Fibroblast of lung (primary cell): ENCODE data around the gene CCR5. TPM values are rescaled to one million over a fixed set of nuclear protein-coding genes. Genes with fewer than 3 reads are reported as not detected.

ENCODE experiments used
- DNase-seq, 2 donors: peaks; one replicate each; pipeline versions ENCODE4 v3.0.0 to v3.0.0-alpha.2; 2010; ENCODE audit warnings: low read depth in 2 of 2
- H2AFZ ChIP-seq: 2 replicates; pipeline ENCODE4 v1.5.1; 2012; ENCODE audit warnings: low read length, control low read depth, inconsistent platforms
- H3K27ac ChIP-seq: 2 replicates; pipeline ENCODE4 v1.5.1; 2011; ENCODE audit warnings: low read length, control low read depth; ENCODE audit not compliant: insufficient read depth
- H3K27me3 ChIP-seq: 2 replicates; pipeline ENCODE4 v1.5.1; 2011; ENCODE audit warnings: mild to moderate bottlenecking, low read length; ENCODE audit not compliant: control insufficient read depth, insufficient read depth
- H3K36me3 ChIP-seq: 2 replicates; pipeline ENCODE4 v1.5.1; 2011; ENCODE audit warnings: low read length; ENCODE audit not compliant: control insufficient read depth, insufficient read depth
- H3K4me1 ChIP-seq: 2 replicates; pipeline ENCODE4 v1.5.1; 2011; ENCODE audit warnings: low read length; ENCODE audit not compliant: control insufficient read depth, insufficient read depth; ENCODE audit errors: extremely low read depth
- H3K4me2 ChIP-seq: 2 replicates; pipeline ENCODE4 v1.5.1; 2011; ENCODE audit warnings: low read length, control low read depth; ENCODE audit not compliant: insufficient read depth; ENCODE audit errors: extremely low read depth
- H3K4me3 ChIP-seq, 4 experiments: fragments of 200-600 bp in 1 of 4; sonication (generic) in 1 of 4; replicated peaks in 1 of 4; 2 replicates each; pipeline ENCODE4 v1.5.1; 2011 to 2016; ENCODE audit warnings: low read length in 4 of 4, low read depth in 3 of 4, mild to moderate bottlenecking in 3 of 4, control low read depth in 2 of 4, inconsistent platforms in 1 of 4, mixed read lengths in 1 of 4; ENCODE audit not compliant: insufficient read depth in 1 of 4; ENCODE audit errors: control extremely low read depth in 1 of 4
- H3K79me2 ChIP-seq: 2 replicates; pipeline ENCODE4 v1.5.1; 2012; ENCODE audit warnings: mild to moderate bottlenecking, low read length, inconsistent platforms; ENCODE audit not compliant: control insufficient read depth, insufficient read depth
- H3K9ac ChIP-seq: 2 replicates; pipeline ENCODE4 v1.5.1; 2011; ENCODE audit warnings: mild to moderate bottlenecking, low read length, control low read depth; ENCODE audit not compliant: insufficient read depth
- H3K9me3 ChIP-seq: 2 replicates; pipeline ENCODE4 v1.5.1; 2012; ENCODE audit warnings: low read depth, low read length; ENCODE audit not compliant: control insufficient read depth, insufficient read depth
- H4K20me1 ChIP-seq: 2 replicates; pipeline ENCODE4 v1.5.1; 2011; ENCODE audit warnings: low read length; ENCODE audit not compliant: control insufficient read depth, insufficient read depth; ENCODE audit errors: extremely low read depth
- EZH2 ChIP-seq: IDR thresholded peaks from 2 replicates; pipeline ENCODE4 v1.5.1; 2012; ENCODE audit warnings: low read length, control low read depth, mild to moderate bottlenecking; ENCODE audit errors: missing control alignments
- polyA plus RNA-seq, 2 donors: library from polyadenylated mRNA; depleted of rRNA in 1 of 2; stranded (reverse) in 1 of 2; unstranded in 1 of 2; fragments of >200 nt; gene quantifications; 2 replicates each; pipeline ENCODE4 v1.2.1, GENCODE V29; 2011 to 2012; ENCODE audit warnings: missing spikeins in 1 of 2
- total RNA-seq: library from RNA; depleted of rRNA; stranded (reverse); fragments of >200 nt; gene quantifications from 2 replicates; pipeline ENCODE4 v1.2.1, GENCODE V29; 2014
- TF ChIP-seq, protein P1 (sequence below), 2 donors: IDR thresholded peaks in 1 of 2; conservative IDR thresholded peaks in 1 of 2; 1 replicate in 1 of 2; 2 replicates in 1 of 2; pipeline ENCODE4 v1.5.1; 2011 to 2012; ENCODE audit warnings: low read length in 2 of 2, control low read depth in 1 of 2, inconsistent platforms in 1 of 2, low read depth in 1 of 2, mild to moderate bottlenecking in 1 of 2

Gene CCR5
- total and polyA plus RNA-seq, 2 donors (not counting 1 experiment from before 2014, with no cell fraction given), result under 0.01 to 0.15 TPM

DNA sequence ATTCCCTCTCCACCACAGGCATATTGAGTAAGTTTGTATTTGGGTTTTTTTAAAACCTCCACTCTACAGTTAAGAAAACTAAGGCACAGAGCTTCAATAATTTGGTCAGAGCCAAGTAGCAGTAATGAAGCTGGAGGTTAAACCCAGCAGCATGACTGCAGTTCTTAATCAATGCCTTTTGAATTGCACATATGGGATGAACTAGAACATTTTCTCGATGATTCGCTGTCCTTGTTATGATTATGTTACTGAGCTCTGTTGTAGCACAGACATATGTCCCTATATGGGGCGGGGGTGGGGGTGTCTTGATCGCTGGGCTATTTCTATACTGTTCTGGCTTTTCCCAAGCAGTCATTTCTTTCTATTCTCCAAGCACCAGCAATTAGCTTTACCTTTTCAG lies 1.6 kb upstream of the CCR5 start:
- DNase-seq, result no peak
- no peaks in the 10 kb centered on the region for H3K36me3 ChIP-seq
- peaks cover 10% of the 10 kb centered on the region for H3K27me3 ChIP-seq
- H3K9me3 ChIP-seq, result no peaks in the 10 kb centered on the region
- H3K27ac ChIP-seq, result no peak overlapping the region
- H3K79me2 ChIP-seq, result no peaks in the 10 kb centered on the region
- H3K4me1 ChIP-seq, result no peaks in the 10 kb centered on the region
- H3K4me3 ChIP-seq, result no peak overlapping the region
- H3K9ac ChIP-seq, result no peak overlapping the region
- H2AFZ ChIP-seq, result no peak overlapping the region
- TF ChIP-seq, protein P1, sequence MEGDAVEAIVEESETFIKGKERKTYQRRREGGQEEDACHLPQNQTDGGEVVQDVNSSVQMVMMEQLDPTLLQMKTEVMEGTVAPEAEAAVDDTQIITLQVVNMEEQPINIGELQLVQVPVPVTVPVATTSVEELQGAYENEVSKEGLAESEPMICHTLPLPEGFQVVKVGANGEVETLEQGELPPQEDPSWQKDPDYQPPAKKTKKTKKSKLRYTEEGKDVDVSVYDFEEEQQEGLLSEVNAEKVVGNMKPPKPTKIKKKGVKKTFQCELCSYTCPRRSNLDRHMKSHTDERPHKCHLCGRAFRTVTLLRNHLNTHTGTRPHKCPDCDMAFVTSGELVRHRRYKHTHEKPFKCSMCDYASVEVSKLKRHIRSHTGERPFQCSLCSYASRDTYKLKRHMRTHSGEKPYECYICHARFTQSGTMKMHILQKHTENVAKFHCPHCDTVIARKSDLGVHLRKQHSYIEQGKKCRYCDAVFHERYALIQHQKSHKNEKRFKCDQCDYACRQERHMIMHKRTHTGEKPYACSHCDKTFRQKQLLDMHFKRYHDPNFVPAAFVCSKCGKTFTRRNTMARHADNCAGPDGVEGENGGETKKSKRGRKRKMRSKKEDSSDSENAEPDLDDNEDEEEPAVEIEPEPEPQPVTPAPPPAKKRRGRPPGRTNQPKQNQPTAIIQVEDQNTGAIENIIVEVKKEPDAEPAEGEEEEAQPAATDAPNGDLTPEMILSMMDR (conservative IDR thresholded peaks at IDR 0.05 in 1 of 2, IDR thresholded peaks at IDR 0.05 in 1 of 2; ENCODE audit: low read depth in 1 of 2, low read length in 2 of 2), result no peak
- TF ChIP-seq EZH2, result no peak
- no peaks in the 10 kb centered on the region for H4K20me1 ChIP-seq
- no peak overlapping the region for H3K4me2 ChIP-seq

DNA sequence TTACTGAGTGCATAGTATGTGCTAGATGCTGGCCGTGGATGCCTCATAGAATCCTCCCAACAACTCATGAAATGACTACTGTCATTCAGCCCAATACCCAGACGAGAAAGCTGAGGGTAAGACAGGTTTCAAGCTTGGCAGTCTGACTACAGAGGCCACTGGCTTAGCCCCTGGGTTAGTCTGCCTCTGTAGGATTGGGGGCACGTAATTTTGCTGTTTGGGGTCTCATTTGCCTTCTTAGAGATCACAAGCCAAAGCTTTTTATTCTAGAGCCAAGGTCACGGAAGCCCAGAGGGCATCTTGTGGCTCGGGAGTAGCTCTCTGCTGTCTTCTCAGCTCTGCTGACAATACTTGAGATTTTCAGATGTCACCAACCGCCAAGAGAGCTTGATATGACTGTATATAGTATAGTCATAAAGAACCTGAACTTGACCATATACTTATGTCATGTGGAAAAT lies 1.0 kb upstream of the CCR5 start:
- TF ChIP-seq, protein P1 (conservative IDR thresholded peaks at IDR 0.05 in 1 of 2, IDR thresholded peaks at IDR 0.05 in 1 of 2; ENCODE audit: low read depth in 1 of 2, low read length in 2 of 2), result no peak
- no peak for TF ChIP-seq EZH2
- Histone ChIP-seq H3K27me3 (peaks cover 16% of the 10 kb centered on the region), H2AFZ (no peak overlapping the region), H3K27ac (no peak overlapping the region), H3K4me1 (no peaks in the 10 kb centered on the region), H3K9me3 (no peaks in the 10 kb centered on the region), H4K20me1 (no peaks in the 10 kb centered on the region), H3K36me3 (no peaks in the 10 kb centered on the region), H3K9ac (no peak overlapping the region), H3K4me3 (no peak overlapping the region), H3K4me2 (no peak overlapping the region), H3K79me2 (no peaks in the 10 kb centered on the region)
- no peak for DNase-seq

GRCh38 chr3:46371519-46372340 lies 984 bp downstream of the CCR5 start:
- Histone ChIP-seq H3K79me2 (no peaks in the 10 kb centered on the region), H3K4me2 (no peak overlapping the region), H3K4me1 (no peaks in the 10 kb centered on the region), H4K20me1 (no peaks in the 10 kb centered on the region), H3K9me3 (no peaks in the 10 kb centered on the region), H3K9ac (no peak overlapping the region), H2AFZ (no peak overlapping the region), H3K36me3 (no peaks in the 10 kb centered on the region), H3K4me3 (no peak overlapping the region), H3K27ac (no peak overlapping the region), H3K27me3 (peaks cover 17% of the 10 kb centered on the region)
- DNase-seq, result no peak
- no peak for TF ChIP-seq EZH2
- TF ChIP-seq, protein P1 (conservative IDR thresholded peaks at IDR 0.05 in 1 of 2, IDR thresholded peaks at IDR 0.05 in 1 of 2; ENCODE audit: low read depth in 1 of 2, low read length in 2 of 2), result no peak
